AG08395 (cell line): Measurements from ENCODE around the gene AFMID.

Experiments
- DNase-seq: peaks from one replicate; pipeline ENCODE4 v3.0.0; 2012; ENCODE audit warnings: mixed read lengths, low spot score

The AFMID gene

GRCh38 chr17:78255029-78255656 is 68.0 kb downstream of the AFMID start:
- no peak for DNase-seq

GRCh38 chr17:78255953-78256706 is 69.0 kb downstream of the AFMID start:
- no peak for DNase-seq

DNA sequence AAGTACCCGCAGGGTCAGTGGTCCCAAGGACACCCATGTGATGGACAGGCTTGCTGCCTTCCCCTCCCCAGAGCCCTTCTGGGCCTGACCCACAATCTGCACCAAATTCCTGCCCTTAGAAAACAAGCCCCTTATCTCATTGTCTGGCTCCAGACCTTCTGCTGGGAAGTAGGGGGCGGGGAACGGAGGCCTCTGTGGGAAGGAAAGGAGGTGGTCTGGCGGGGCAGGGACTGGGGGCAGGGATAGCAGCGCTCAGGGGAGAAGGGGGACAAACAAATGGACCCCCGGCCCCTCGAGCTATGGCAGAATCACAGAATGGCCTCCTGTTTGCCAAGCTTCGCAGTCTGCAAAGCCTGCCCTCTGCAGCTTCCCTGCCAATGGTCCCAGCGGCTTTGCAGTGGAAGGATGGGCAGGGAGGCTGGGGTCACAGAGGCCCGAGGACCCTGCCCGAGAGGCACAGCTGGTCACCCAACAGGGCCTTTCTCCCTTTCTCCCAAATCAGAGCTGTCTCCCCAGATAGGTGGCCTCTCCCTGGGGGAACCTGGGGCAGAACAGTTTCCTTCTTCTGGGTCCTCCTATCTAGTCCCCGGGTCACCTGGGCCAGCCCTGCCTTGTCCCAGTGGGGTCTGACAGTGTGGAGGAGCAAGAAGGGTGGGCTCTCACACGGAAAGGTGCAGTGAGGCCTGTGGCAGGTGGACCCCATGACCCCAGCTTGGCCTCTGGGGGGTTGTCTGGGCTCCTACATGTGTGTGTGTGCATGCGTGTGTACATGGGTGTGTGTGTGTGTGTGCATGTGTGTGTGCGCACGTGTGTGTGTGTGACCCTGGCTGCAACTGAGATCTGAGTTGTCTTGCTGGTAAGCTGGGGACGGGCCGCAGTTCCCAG is 69.8 kb downstream of the AFMID start:
- no peak for DNase-seq
